ENCODE results near the gene ECHS1. TPM values are rescaled to one million over a fixed set of nuclear protein-coding genes. Genes with fewer than 3 reads are reported as not detected.

ECHS1 gene
- total and polyA plus RNA-seq, 2 experiments from 2014 or later = 92.1 to 127 TPM

DNA sequence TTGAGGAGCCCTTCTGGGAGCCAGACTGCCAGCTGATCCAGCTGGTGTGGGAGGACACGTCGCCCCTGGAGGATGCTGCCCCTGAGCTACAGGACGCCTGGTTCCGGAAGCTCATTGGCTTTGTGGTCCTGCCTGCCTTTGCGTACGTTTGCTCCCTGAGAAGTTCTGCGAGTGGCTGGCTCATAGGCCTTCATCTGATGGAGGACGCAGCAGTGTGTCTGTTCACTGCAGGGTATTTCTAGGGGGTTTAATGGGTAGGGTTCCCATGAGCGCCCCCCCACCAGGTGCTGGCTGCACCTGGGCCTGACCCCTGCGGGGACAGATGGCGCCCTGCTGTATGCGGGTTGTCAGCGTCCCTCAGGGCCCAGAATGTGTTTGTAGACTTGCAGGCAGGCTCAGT is 10.9 kb upstream of the ECHS1 start (continued):
- TF ChIP-seq, protein P1, sequence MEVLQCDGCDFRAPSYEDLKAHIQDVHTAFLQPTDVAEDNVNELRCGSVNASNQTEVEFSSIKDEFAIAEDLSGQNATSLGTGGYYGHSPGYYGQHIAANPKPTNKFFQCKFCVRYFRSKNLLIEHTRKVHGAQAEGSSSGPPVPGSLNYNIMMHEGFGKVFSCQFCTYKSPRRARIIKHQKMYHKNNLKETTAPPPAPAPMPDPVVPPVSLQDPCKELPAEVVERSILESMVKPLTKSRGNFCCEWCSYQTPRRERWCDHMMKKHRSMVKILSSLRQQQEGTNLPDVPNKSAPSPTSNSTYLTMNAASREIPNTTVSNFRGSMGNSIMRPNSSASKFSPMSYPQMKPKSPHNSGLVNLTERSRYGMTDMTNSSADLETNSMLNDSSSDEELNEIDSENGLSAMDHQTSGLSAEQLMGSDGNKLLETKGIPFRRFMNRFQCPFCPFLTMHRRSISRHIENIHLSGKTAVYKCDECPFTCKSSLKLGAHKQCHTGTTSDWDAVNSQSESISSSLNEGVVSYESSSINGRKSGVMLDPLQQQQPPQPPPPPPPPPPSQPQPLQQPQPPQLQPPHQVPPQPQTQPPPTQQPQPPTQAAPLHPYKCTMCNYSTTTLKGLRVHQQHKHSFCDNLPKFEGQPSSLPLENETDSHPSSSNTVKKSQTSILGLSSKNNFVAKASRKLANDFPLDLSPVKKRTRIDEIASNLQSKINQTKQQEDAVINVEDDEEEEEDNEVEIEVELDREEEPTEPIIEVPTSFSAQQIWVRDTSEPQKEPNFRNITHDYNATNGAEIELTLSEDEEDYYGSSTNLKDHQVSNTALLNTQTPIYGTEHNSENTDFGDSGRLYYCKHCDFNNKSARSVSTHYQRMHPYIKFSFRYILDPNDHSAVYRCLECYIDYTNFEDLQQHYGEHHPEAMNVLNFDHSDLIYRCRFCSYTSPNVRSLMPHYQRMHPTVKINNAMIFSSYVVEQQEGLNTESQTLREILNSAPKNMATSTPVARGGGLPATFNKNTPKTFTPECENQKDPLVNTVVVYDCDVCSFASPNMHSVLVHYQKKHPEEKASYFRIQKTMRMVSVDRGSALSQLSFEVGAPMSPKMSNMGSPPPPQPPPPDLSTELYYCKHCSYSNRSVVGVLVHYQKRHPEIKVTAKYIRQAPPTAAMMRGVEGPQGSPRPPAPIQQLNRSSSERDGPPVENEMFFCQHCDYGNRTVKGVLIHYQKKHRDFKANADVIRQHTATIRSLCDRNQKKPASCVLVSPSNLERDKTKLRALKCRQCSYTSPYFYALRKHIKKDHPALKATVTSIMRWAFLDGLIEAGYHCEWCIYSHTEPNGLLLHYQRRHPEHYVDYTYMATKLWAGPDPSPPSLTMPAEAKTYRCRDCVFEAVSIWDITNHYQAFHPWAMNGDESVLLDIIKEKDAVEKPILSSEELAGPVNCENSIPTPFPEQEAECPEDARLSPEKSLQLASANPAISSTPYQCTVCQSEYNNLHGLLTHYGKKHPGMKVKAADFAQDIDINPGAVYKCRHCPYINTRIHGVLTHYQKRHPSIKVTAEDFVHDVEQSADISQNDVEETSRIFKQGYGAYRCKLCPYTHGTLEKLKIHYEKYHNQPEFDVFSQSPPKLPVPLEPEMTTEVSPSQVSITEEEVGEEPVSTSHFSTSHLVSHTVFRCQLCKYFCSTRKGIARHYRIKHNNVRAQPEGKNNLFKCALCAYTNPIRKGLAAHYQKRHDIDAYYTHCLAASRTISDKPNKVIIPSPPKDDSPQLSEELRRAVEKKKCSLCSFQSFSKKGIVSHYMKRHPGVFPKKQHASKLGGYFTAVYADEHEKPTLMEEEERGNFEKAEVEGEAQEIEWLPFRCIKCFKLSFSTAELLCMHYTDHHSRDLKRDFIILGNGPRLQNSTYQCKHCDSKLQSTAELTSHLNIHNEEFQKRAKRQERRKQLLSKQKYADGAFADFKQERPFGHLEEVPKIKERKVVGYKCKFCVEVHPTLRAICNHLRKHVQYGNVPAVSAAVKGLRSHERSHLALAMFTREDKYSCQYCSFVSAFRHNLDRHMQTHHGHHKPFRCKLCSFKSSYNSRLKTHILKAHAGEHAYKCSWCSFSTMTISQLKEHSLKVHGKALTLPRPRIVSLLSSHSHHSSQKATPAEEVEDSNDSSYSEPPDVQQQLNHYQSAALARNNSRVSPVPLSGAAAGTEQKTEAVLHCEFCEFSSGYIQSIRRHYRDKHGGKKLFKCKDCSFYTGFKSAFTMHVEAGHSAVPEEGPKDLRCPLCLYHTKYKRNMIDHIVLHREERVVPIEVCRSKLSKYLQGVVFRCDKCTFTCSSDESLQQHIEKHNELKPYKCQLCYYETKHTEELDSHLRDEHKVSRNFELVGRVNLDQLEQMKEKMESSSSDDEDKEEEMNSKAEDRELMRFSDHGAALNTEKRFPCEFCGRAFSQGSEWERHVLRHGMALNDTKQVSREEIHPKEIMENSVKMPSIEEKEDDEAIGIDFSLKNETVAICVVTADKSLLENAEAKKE (CRISPR knock-in tag; IDR thresholded peaks at IDR 0.05) = no peak

DNA sequence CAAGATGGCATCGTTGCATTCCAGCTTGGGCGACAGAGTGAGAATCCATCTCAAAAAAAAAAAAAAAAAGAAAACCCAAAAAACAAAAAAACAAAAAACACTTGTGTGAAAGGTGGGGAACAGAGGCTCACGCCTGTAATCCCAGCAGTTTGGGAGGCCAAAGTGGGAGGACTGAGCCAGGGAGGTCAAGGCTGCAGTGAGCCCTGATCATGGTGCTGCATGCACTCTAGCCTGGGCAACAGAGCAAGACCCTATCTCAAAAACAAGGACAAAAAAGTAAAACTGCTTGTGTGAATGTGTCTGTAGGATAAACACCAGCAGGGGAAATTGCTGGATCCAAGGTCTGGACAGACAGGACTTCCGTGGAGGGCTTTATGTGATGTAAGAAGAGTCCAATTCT is 10.4 kb upstream of the ECHS1 start:
- Histone ChIP-seq H3K27me3 (ENCODE audit: insufficient read depth) (peaks cover 11% of the 10 kb centered on the region; the same call in 1 of the 2 replicates), H3K9me2 (ENCODE audit: insufficient read depth) (no peaks in the 10 kb centered on the region), H3K79me2 (replicated peaks; ENCODE audit: insufficient read depth) (no peaks in the 10 kb centered on the region), H3K4me3 (no peak overlapping the region), H2AFZ (no peak overlapping the region), H3F3A (replicated peaks; ENCODE audit: low read depth) (no peaks in the 10 kb centered on the region), H3K27ac (ENCODE audit: low read depth) (no peak overlapping the region), H3K4me2 (no peak overlapping the region), H3K36me3 (ENCODE audit: insufficient read depth) (no peaks in the 10 kb centered on the region; the same call in 1 of the 2 replicates), H3K4me1 (ENCODE audit: insufficient read depth) (no peaks in the 10 kb centered on the region), H4K20me1 (replicated peaks; ENCODE audit: insufficient read depth) (no peaks in the 10 kb centered on the region)
- H3K9me3 Mint-ChIP-seq = no peaks in the 10 kb centered on the region
- no peak overlapping the region for H3K4me3 Mint-ChIP-seq
- H3K27me3 Mint-ChIP-seq (ENCODE audit: insufficient read depth, low read depth, poor library complexity) = peaks cover under 1% of the 10 kb centered on the region
- 0 out of 3 replicates have a peak, but pooled peaks cover 3% of the 10 kb centered on the region for H3K36me3 Mint-ChIP-seq (ENCODE audit: low read depth)
- ATAC-seq (no peak), DNase-seq (ENCODE audit: low spot score) (no peak)
- H3K27ac Mint-ChIP-seq = no peak overlapping the region
- no peaks in the 10 kb centered on the region for H3K4me1 Mint-ChIP-seq
- TF ChIP-seq ZNF114 (CRISPR knock-in tag; IDR thresholded peaks at IDR 0.05) (no peak), POLR2AphosphoS5 (IDR thresholded peaks at IDR 0.05; ENCODE audit: low read depth) (no peak), EZH2 (IDR thresholded peaks at IDR 0.05; ENCODE audit: low read depth, unreplicated experiment) (no peak), CREB1 (CRISPR knock-in tag; IDR thresholded peaks at IDR 0.05; ENCODE audit: low read depth) (no peak), JUNB (IDR thresholded peaks at IDR 0.05; ENCODE audit: unreplicated experiment) (no peak), EZH2phosphoT487 (IDR thresholded peaks at IDR 0.05; ENCODE audit: unreplicated experiment) (no peak)
- TF ChIP-seq, protein P2, sequence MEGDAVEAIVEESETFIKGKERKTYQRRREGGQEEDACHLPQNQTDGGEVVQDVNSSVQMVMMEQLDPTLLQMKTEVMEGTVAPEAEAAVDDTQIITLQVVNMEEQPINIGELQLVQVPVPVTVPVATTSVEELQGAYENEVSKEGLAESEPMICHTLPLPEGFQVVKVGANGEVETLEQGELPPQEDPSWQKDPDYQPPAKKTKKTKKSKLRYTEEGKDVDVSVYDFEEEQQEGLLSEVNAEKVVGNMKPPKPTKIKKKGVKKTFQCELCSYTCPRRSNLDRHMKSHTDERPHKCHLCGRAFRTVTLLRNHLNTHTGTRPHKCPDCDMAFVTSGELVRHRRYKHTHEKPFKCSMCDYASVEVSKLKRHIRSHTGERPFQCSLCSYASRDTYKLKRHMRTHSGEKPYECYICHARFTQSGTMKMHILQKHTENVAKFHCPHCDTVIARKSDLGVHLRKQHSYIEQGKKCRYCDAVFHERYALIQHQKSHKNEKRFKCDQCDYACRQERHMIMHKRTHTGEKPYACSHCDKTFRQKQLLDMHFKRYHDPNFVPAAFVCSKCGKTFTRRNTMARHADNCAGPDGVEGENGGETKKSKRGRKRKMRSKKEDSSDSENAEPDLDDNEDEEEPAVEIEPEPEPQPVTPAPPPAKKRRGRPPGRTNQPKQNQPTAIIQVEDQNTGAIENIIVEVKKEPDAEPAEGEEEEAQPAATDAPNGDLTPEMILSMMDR (conservative IDR thresholded peaks at IDR 0.05; ENCODE audit: low read depth in 2 of 2) = no peak
- TF ChIP-seq, protein P1 (CRISPR knock-in tag; IDR thresholded peaks at IDR 0.05) = no peak

All from GM23338 (cell line).